Upper lobe of left lung (tissue), 4 donors: Measurements from ENCODE around the gene ZNF292.

ENCODE experiments used
- CTCF ChIP-seq, 6 experiments: fragments of 450-650 bp in 4 of 6; fragments of 200-600 bp in 2 of 6; sonication (generic) in 2 of 6; IDR thresholded peaks; one replicate each; pipeline ENCODE4 v1.5.1; 2016 to 2019; ENCODE audit warnings: antibody characterized with exemption in 6 of 6
- POLR2A ChIP-seq, 4 donors: fragments of 450-650 bp; IDR thresholded peaks; one replicate each; pipeline ENCODE4 v1.5.1; 2016 to 2017; ENCODE audit warnings: antibody characterized with exemption in 4 of 4, mild to moderate bottlenecking in 2 of 4
- POLR2AphosphoS5 ChIP-seq, 2 donors: sonication (generic); formaldehyde crosslinking; IDR thresholded peaks; one replicate each; pipeline ENCODE4 v1.5.1; 2017; ENCODE audit warnings: antibody characterized with exemption in 2 of 2

DNA sequence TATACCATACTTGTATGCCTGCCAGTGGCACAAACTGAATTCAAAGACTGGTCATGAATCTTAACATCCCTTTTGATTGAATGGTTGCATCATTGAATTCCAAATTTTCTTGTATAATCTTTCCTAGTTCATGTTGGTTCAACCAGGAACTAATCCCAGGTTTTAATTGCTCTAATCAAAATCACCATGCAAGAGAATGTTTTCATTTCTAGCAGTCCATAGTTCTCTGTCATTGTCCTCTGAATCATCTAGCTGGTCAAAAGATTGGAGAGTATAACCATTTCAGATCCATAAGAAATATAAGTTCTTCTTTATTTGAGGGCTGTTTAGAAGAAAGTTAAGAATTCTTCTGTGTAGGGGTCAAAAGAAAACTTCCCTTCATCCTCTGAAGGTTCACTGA lies 57.2 kb downstream of the ZNF292 start:
- TF ChIP-seq POLR2AphosphoS5 (IDR thresholded peaks at IDR 0.05) (no peak), CTCF (IDR thresholded peaks at IDR 0.05) (no peak), POLR2A (IDR thresholded peaks at IDR 0.05) (no peak)
